ENCODE measurements around the gene PQBP1.
A peak's percentile ranks its signal among the peaks of the same experiment; 100 is the strongest.
"Not testable (repeated sequence)": the region's sequence is repeated elsewhere in the genome, so short reads cannot be mapped to it uniquely, and the experiment has no call there.

The PQBP1 gene, protein sequence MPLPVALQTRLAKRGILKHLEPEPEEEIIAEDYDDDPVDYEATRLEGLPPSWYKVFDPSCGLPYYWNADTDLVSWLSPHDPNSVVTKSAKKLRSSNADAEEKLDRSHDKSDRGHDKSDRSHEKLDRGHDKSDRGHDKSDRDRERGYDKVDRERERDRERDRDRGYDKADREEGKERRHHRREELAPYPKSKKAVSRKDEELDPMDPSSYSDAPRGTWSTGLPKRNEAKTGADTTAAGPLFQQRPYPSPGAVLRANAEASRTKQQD

DNA sequence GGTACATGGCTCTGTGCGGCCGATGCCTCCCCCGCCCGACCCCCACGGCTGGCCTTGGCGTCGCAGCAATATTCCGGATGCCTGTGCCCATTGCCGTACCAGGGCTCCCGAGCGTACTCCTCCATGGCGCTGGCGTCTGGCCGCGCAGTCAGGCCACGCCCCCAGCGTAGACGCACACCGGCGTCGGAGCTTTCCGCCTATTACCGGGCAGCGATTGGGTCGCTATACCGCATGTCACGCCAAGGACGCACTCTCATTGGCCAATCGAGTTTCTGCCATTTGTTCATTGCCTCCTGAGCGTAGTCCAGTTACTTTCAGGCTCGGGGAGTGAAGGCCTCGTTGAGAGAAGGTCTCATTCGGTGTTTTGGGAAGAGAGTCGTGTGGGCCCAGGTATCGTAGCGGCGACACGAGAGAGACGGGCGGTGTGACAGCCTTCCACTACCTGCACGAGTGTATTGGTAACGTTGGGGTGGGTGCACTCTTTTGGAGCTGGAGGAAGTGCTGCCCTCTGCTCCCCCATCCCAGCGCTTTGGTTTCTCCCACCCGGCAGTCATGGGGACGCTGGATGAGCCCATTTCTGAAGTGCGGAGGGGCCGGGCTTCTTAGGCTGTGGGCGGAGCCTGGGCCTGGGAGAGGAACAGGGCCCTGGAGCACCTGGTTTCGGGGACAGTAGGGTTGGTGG, at the start of gene PQBP1, which contains the start of gene TIMM17B:
Gene PQBP1 (plus strand): TSS at position 306 of the 682 bp plus-strand sequence. CDS start 580 bp downstream, outside the sequence.
Gene TIMM17B (minus strand): TSS at position 144 of the 682 bp plus-strand sequence. CDS start 19 bp downstream, at position 125.
- DNase-seq (ENCODE audit: low read depth) = peak; percentile 70

DNA sequence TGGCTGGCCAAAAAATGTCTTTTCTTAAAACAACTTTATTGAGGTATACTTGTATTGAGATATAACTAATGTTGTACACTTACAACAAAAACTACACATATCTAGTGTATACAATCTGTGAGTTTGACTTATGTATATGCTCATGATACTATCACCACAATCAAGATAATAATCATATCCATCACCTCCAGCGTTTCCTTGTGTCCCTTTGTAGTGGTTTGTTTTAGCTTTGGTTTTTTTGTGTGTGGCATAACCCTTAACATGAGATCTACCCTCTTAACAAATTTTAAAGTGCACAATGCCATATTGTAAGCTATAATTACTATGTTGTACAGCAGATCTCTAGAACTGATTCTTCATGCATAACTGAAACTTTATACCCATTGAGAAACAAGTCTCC, 48.9 kb upstream of the PQBP1 start:
- no peak for DNase-seq (ENCODE audit: low read depth)

DNA sequence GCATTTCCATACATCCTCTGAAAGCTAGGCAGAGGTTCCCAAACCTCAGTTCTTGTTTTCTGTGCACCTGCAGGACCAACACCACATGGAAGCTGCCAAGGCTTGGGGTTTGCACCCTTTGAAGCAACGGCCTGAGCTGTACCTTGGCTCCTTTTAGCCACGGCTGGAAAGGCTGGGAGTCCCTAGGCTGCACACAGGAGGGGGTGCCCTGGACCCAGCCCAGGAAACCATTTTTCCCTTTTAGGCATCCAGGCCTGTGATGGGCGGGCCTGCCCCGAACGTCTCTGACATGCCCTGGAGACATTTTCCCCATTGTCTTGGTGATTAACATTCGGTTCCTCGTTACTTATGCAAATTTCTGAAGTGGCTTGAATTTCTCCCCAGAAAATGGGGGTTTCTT, 44.9 kb upstream of the PQBP1 start:
- DNase-seq (ENCODE audit: low read depth) = no peak

DNA sequence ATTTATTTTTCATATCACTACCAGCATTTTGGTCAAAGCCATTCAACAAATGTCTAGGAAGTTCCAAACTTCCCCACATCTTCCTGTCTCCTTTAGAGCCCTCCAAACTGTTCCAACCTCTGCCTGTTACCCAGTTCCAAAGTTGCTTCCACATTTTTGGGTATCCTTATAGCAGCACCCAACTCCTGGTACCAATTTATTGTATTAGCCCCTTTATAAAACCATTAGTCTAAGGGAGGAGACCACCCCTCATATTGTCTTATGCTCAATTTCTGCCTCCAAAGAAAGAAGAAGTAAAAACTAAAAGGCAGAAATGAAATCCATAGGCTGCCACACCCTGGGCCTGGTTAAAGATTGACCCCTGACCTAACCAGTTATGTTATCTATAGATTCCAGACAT, 44.2 kb upstream of the PQBP1 start:
- DNase-seq (ENCODE audit: low read depth) = not testable (repeated sequence)

DNA sequence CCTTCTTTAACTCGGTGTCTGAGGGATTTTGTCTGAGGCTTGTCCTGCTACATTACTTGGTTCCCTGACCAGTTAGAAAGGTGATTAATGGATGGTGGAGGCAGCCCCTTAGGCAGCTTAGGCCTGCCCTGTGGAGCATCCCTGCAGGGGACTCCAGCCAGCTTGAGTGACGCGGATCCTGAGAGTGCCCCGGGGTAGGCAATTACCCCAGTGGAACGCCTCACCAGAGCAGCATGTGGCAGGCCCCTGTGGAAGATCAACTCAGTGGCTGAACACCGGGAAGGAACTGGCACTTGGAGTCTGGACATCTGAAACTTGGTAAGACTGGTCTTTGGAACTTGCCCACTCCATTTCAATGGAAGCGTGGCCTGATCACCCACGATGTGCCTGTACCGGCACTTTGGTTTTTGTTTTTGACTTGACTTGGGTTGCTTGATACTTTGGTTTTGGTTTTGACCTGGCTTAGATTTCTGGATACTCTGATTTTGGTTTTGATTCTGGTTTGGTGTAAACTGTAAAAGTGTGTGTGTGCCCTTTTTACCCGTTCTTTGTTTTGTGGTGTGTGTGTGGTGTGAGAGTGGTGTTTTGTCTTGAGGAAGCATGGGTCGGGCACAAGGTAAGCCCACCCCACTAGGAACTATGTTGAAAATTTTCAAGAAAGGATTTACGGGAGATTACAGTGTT, 43.5 kb upstream of the PQBP1 start:
- not testable (repeated sequence) for DNase-seq (ENCODE audit: low read depth)

DNA sequence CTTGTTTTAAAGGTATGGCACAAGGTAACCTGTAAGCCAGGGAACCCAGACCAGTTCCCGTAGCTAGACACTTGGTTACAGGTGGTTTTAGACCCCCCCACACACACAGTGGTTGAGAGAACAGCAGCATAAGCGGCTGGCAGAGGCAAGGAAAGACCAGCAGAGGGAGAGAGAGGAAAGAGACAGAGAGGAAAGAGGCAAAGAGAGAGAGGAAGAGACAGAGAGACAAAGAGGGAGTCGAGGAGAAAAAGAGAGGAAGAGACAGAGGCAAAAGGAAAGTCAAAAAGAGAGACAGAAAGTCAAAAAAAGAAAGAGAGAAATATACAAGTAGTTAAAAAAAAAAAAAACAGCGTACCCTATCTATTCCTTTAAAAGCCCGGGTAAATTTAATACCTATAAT, 42.8 kb upstream of the PQBP1 start:
- no peak for DNase-seq (ENCODE audit: low read depth)

DNA sequence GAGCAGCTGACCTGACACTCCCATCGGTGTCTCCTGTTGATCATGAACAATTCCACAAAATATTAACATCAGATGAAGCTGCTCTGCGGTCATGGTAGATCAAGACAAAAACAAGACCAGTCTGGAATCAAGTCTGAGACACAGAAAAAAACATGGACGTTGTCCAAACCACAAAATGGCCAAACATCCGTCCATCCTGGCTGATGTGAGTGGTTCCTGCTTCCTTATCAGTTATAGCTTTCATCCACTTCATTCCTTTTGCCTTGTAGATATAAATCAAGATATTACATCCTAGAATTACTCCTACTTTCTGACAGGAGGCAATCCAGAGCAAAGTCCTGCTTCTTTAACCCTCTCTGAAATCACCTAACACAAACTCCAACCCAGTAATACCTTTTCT, 33.5 kb upstream of the PQBP1 start:
- DNase-seq (ENCODE audit: low read depth) = no peak

DNA sequence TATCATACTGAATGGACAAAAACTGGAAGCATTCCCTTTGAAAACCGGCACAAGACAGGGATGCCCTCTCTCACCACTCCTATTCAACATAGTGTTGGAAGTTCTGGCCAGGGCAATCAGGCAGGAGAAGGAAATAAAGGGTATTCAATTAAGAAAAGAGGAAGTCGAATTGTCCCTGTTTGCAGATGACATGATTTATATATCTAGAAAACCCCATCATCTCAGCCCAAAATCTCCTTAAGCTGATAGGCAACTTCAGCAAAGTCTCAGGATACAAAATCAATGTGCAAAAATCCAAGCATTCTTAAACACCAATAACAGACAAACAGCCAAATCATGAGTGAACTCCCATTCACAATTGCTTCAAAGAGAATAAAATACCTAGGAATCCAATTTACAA, 25.7 kb upstream of the PQBP1 start:
- not testable (repeated sequence) for DNase-seq (ENCODE audit: low read depth)

DNA sequence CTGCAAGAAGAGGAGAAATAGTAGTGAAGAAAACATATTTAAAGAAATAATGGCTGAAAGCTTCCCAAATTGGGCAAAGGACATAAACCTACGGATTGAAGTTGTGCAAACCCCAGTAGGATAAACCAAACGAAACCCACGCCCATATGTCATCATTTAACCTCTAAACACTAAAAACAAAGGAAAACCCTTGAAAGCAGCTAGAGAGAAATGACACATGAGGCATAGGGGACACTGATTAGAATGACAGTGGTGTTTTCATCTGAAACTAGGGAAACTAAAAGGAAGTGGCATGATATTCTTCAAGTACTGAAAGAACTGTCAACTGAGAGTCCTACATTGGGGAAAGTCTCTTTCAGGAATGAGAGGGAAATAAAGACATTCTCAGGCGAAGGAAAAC, 20.8 kb upstream of the PQBP1 start:
- not testable (repeated sequence) for DNase-seq (ENCODE audit: low read depth)

DNA sequence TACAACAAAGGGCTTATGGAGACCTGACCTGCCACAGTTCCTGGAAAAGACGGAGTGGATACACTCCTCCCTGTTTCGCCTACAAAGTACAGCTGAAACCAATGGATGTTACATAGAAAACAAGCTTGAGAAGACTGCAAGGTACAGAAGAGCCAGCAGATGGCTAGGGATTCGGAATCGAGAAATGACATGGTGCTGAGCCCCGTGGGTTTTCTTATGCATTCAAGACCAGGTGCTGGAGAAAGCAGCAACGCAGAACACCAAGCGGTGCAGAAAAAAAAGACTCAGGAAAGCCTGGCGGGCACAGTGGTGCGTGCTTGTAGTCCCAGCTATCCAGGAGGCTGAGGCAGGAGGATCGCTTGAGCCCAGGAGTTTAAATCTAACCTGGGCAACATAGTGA, 14.0 kb upstream of the PQBP1 start:
- DNase-seq (ENCODE audit: low read depth) = no peak

DNA sequence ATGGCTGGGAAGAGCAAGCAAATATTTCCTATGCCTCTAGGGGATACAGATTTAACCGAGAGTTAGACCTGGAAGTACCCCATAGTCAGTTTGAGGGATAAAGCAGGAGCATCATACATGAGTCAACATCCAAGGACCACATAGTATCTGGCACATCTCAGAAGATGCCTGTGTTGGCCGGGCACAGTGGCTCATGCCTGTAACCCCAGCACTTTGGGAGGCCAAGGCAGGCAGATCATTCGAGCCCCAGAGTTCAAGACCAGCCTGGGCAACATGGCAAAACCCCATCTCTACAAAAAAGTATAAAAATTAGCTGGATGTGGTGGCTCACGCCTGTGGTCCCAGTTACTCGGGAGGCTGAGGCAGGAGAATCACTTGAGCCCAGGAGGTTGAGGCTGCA, 11.1 kb upstream of the PQBP1 start:
- not testable (repeated sequence) for DNase-seq (ENCODE audit: low read depth)

DNA sequence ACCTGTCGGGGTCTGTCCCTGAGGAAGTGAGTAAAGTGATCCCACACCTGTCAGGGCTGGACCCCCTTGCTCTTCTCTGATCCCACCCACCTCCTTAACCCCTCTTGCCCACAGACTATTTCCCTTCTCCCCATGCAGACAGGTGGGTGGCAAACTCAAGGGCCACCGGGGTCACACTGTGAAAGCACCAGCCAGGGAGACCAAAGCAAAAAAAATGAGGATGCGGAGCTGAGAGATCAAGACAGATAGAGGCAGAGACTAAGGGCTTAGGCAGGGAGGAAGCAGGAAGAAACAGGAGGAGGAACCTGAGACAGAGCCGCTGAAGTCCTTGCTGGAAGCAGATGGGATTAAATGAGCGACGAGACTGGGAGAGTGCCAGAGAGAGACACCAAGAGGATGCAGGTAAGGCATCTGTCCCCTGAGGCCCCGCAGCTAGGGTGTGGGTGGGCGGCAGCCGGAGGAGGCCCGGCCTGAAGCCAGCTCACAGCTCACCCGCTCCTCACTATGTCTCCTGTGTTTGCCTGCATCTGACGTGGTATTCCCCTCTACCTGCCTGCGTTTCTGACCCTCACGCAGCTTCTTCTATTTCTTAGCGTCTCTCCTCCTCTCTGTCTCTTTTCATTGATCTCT, 7.3 kb upstream of the PQBP1 start:
- no peak for DNase-seq (ENCODE audit: low read depth)

DNA sequence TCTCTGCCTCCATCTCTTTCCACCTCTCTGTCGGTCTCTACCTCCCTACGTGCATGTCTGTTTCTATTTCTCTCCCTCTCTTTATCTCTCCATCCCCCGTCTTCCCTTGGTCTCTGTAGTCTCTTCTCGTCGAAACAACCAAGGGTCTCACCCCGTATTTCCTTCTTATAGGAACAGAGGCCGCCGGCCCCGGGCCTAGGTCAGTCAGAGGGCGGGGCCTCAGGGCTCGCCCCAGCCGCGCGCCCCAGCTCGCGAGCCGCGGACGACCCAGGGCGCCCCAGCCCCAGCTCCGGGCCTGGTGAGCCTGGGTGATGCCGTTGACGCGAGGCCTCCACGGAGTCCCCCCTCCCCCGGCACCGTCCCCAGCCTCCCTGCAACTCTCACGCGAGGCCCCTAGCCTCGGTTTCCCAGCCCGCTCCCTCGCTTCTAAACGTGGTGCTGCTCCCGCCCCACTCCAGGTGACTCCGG, 6.8 kb upstream of the PQBP1 start:
- DNase-seq (ENCODE audit: low read depth) = no peak

DNA sequence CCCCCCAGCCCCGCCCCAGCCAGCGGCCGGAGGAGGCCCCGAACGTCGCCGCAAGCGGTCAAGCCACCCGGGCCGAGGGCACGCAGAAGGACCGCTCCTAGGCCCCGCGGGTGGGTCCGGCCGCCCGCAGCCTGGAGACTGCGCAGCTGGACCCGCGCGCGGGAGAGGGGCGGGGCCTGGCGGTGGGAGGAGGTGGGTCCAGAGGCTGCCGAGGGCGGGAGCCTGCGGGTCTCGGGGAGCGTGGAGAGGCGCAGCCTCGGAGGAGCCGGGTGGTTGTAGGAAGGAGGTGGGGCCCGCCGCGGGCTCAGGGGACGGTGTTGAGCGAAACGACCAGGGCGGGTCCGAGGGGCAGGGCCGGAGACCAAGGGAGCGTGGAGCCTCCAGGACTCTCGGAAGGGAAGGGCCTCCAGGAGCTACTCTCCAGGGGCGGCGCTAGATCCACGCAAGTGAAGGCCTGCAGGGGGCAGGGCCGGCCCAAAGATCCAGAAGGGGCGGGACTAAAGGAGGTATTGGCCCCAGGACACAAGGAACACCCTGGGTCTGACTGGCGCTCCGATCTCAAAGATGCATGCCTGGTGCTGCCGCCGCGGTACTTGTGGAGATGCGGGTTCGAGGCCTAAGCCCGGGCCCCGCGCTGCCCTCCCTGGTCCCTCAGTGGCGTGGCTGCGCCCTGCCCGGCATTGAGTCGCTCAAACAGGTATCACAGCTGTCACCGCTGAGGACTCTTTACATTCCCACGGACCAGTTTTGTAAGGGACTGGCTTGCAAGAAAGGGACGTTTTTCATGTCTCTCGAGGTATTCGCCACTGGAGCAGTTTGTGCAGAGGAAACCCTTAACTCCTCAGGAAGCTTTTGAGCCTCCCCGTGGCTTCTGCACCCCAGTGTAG, 6.1 kb upstream of the PQBP1 start:
- DNase-seq (ENCODE audit: low read depth) = peak; percentile 51

DNA sequence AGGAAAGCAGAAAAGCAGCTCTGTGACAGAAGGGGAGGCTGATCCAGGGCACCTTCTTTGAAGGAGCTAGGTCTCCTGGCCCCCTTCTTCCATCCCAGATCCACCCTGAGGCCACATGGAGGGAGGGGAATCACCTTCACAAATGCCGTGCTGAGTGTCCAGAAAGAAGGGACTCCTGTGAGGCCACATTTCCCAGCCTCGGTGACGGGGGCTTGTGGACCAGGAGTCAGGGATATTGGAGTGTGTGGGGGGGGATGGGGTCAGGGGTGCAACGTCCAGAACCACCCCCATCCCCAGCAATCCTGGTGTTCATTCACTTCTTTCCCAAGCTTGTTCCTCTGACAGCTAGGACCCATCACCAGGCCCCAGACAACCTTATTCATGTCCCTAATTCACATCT, 4.8 kb upstream of the PQBP1 start:
- DNase-seq (ENCODE audit: low read depth) = no peak

DNA sequence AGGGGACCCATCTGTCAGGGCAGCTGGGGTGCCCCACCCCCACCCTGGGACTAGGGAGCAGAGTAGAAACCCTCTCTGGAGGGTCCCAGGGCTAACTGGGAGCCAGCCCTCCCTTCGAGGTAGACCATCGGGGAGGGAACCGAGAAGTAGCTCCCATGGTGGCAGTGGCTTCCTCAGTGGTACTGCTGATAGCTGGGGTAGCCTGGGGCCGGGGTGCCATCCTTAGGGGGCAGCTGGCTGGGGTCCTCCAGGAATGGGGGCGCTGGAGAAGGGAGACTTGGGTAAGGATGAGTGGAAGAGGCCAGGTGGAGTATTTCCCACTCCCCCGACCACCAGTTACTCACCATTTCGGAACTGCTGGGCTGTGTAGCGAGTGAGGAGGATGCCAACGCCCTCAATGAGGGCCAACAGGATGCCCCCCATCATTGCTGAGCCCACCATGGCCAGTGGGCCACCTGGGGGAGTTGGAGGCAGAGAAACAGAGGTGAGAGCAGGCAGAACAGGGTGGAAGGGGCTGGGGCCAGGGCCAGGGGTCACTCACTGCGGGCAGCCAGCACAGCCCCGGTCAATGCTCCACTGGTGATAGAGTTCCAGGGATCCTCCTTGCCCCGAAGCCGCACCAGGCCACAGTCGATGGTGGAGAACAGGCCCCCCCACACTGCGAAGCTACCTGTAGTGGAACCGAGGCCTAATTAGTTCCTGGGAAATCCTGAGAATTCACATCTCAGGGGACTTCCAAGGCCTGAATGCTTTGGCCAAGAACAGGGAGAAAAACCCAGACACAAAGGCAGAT, 4.0 kb upstream of the PQBP1 start:
- DNase-seq (ENCODE audit: low read depth) = no peak

DNA sequence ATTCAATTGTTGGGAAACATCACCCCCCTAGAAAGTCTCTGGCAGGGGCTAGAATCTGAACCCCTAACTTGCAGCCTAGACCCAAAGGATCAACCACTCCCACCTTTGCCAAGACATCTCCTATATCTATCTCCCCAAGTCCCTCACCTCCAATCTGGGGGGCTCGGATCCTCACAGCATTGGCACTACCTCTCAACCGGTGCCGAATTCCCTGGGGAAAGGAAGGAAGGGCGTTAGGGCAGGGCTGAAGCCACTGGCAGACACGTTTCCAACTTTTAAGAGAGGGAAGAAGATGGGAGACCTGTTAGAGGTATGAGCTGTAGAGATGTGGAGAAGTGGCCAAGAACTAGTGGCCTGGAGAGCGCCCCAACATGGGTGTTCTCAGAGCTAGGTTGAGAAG, 2.8 kb upstream of the PQBP1 start:
- no peak for DNase-seq (ENCODE audit: low read depth)

DNA sequence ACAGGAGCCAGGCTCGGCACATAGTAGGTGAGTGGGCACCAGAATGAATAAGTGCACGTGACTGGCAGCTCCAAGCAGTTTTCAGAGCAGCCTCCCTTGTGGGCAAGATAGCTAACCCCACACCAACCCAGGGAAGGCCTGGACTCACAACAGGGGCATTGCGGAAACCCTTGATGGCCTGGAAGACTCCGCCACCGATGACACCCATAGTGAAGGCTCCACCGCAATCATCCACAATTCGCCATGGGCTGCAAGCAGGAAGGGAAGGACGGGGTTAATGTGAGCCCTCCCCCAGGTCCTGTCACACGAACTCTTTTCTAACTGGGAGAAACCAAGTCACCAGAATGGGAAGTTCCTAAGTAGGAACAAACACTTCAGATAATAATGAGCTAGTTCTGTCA, 1.1 kb upstream of the PQBP1 start:
- no peak for DNase-seq (ENCODE audit: low read depth)

DNA sequence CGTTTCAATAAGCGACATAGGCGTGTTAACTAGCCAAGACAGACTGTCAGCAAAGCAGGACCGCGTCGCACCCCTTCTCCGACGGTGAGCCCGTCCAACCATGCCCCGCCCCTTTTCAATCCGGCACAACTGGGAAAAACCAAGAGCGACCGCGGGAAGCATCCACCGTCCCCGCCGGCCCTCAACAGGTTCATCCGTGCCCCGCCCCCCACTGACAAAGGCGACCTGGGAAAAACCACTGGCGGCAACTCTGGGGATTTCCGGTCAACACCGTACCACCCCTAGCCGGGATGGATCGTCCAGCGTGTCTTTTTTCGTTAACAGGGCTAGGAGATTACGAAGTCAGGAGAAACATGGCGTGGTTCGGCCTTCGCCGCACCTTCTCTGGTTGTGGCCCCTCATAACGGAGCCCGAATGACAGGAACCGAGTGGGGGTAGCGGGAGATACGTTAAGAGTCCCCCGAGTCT, 539 bp upstream of the PQBP1 start:
- DNase-seq (ENCODE audit: low read depth) = no peak

DNA sequence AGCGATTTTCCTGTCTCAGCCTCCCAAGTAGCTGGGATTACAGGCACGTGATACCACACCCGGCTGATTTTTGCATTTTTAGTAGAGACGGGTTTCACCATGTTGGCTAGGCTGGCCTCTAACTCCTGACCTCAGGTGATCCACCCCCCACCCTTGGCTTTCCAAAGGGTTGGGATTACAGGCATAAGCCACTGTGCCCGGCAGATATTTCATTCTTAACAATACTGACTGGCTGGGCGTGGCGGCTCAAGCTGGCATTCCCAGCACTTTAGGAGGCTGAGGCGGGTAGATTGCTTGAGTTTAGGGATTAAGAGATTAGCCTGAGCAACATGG, 1.3 kb downstream of the PQBP1 start:
- no peak for DNase-seq (ENCODE audit: low read depth)

DNA sequence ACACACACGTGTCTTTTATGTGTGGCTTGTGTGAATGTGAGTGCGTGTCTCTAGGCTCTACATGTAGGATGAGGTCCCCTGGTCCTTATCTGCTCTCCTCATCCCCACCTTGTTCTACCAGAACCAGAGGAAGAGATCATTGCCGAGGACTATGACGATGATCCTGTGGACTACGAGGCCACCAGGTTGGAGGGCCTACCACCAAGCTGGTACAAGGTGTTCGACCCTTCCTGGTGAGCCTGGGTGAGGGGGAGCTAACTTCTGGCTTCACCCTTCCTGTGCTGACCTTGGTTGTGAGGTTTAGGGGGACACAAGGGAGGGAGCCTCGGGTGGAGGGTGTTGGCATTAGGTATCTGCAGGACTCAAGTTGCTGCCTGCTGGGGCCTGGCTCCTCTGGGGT, 3.3 kb downstream of the PQBP1 start:
- DNase-seq (ENCODE audit: low read depth) = no peak

Measured in stimulated activated CD8-positive, alpha-beta memory T cell treated with anti-CD3 and anti-CD28 coated beads, Interleukin-12 subunit alpha, Interleukin-12 subunit beta, amount 100 ng/mL, for 1 hour (primary cell).